ENCODE measurements around the gene PDE6C. TPM values are rescaled to one million over a fixed set of nuclear protein-coding genes. Genes with fewer than 3 reads are reported as not detected.

PDE6C gene
- total and polyA plus RNA-seq, 2 of the 8 experiments (the other 6 are each of a cell fraction or from before 2014, with no cell fraction given), result not detected

- Histone ChIP-seq H3K79me1 (ENCODE audit: low read depth, low read length) (no peaks in the 10 kb centered on the region; the same call in 1 of the 2 replicates), H3K4me3 (ENCODE audit: extremely low read depth in 1 of 4, insufficient read depth in 2 of 4, low read depth in 3 of 4, low read length in 4 of 4) (peak overlapping the region; percentile 35 to 60 (median 44); a peak in 5 of 8 replicates), H3K27me3 (replicated peaks in 1 of 4; ENCODE audit: control insufficient read depth in 3 of 4, extremely low read depth in 1 of 4, insufficient read depth in 3 of 4, low read length in 3 of 4) (peaks cover 27 to 45% (median 35%) of the 10 kb centered on the region in 4 experiments), H2BK15ac (ENCODE audit: low read length) (no peak overlapping the region), H4K20me1 (replicated peaks in 1 of 2; ENCODE audit: control insufficient read depth in 1 of 2, insufficient read depth in 2 of 2, low read length in 2 of 2) (no peaks in the 10 kb centered on the region), H3K14ac (ENCODE audit: insufficient read length) (no peak overlapping the region), H4K8ac (ENCODE audit: extremely low read depth, insufficient read depth, low read length) (no peak overlapping the region), H2BK12ac (ENCODE audit: low read depth, low read length) (no peak overlapping the region), H3K79me2 (ENCODE audit: control insufficient read depth in 1 of 2, insufficient read depth in 2 of 2, low read length in 2 of 2) (no peaks in the 10 kb centered on the region), H3K18ac (ENCODE audit: extremely low read depth, low read length) (no peak overlapping the region), H3K27ac (ENCODE audit: low read depth, low read length) (no peak overlapping the region), H3K9ac (replicated peaks in 1 of 4; ENCODE audit: extremely low read depth in 1 of 4, low read depth in 3 of 4, low read length in 3 of 4) (no peak overlapping the region), H3K23me2 (ENCODE audit: low read depth, low read length) (peaks cover 7% of the 10 kb centered on the region; the same call in 1 of the 2 replicates), H4K5ac (ENCODE audit: insufficient read length, low read depth, low read length) (no peak overlapping the region), H2BK5ac (ENCODE audit: low read depth, low read length) (no peak overlapping the region), H3K4me1 (replicated peaks in 1 of 4; ENCODE audit: control insufficient read depth in 3 of 4, insufficient read depth in 4 of 4, low read length in 3 of 4) (peaks cover 0 to 4% (median under 1%) of the 10 kb centered on the region in 4 experiments; a peak in 3 of 7 replicates), H2AK5ac (ENCODE audit: low read depth, low read length) (no peak overlapping the region), H2AFZ (ENCODE audit: low read length) (no peak overlapping the region), H4K91ac (replicated peaks; ENCODE audit: insufficient read length, low read length) (no peak overlapping the region), H3K9me3 (ENCODE audit: insufficient read depth in 2 of 2, low read depth in 1 of 2, low read length in 1 of 2) (no peaks in the 10 kb centered on the region), H3K36me3 (ENCODE audit: control insufficient read depth in 2 of 4, insufficient read depth in 4 of 4, low read length in 3 of 4) (no peaks in the 10 kb centered on the region), H2BK20ac (ENCODE audit: low read length) (no peak overlapping the region), H3K4ac (replicated peaks; ENCODE audit: insufficient read length, low read depth, low read length) (no peak overlapping the region), H3K23ac (ENCODE audit: insufficient read length) (no peak overlapping the region), H2BK120ac (replicated peaks; ENCODE audit: low read depth, low read length) (no peak overlapping the region), H3K4me2 (ENCODE audit: insufficient read depth in 1 of 2, low read depth in 2 of 2, low read length in 2 of 2) (peak overlapping the region; percentile 70 to 80; a peak in 3 of 4 replicates), H3K56ac (replicated peaks; ENCODE audit: insufficient read length, low read depth, low read length) (no peak overlapping the region)
- CTCF ChIA-PET (ENCODE audit: partially characterized antibody), result no interaction called here
- TF ChIP-seq SUZ12 (IDR thresholded peaks at IDR 0.05; ENCODE audit: low read length) (0 out of 2 replicates have a peak, but pooled peaks have one; percentile 11), MAX (IDR thresholded peaks at IDR 0.05) (no peak)
- WGBS, 2 experiments (ENCODE audit: extremely low coverage in 1 of 2, insufficient coverage in 1 of 2, insufficient read length in 1 of 2, insufficient replicate concordance in 2 of 2, low coverage in 1 of 2, low lambda C conversion rate in 2 of 2, missing lambda C conversion rate in 1 of 2), result 15% methylated on average over 7 of the region's 7 CpGs; no CpG with 5 or more reads in 1 of the 2 experiments
- FAIRE-seq (no peak), DNase-seq (ENCODE audit: low read depth in 1 of 2, low spot score in 2 of 2) (no peak)
- POLR2A ChIA-PET (ENCODE audit: partially characterized antibody), result no interaction called here
Measured at GRCh38 chr10:93601774-93602162, 10.6 kb upstream of the PDE6C start.

Measured in H1 (cell line).